AG10803 (cell line): ENCODE results near the gene MAP3K21.

Experiments used
- DNase-seq: peaks from one replicate; pipeline ENCODE4 v3.0.0; 2010; ENCODE audit warnings: low read depth
- H3K4me3 ChIP-seq: 2 replicates; pipeline ENCODE4 v1.5.1; 2011; ENCODE audit warnings: mild to moderate bottlenecking, low read length, control low read depth
- TF ChIP-seq, protein P1 (sequence below): conservative IDR thresholded peaks from 2 replicates; pipeline ENCODE4 v1.5.1; 2011; ENCODE audit warnings: mild to moderate bottlenecking, low read length, control low read depth, inconsistent platforms

Gene MAP3K21

DNA sequence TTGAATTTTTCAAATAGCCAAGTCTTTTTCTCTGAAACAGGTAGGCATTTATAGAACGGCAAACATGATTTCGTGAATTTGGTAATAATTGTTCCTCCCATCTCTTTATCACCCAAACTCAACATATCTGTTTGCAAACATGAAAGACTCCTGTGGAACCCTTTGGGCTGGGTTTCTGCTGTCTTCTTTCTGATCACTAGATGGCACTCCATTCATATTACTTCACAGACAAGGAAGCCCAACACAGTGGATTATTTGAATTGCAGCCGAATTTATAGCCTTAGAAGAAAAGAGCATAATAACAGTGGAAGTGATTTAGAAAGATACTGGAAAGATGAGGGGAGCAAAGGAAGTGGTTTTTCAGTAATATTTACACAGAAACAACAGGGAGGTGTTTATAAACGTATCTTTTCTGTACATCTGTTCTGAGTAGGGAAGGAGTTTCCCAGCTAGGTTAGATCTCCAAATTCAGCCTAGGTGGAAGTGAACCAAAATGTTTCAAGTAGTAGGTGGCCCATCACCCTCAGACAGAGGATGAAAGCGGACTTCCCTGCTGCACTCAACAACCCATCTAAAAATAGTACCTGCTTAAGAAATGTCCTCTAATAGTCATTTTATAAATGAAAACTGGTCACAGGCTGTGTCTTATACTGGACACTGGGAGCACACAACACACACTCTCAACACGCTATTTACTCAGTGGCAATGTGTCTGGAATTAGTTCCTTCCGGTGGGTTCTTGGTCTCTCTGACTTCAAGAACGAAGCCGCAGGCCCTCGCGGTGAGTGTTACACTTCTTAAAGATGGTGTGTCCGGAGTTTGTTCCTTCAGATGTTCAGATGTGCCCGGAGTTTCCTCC, 67.6 kb downstream of the MAP3K21 start:
- H3K4me3 ChIP-seq: no peak overlapping the region
- DNase-seq: peak; percentile 58
- TF ChIP-seq, protein P1, sequence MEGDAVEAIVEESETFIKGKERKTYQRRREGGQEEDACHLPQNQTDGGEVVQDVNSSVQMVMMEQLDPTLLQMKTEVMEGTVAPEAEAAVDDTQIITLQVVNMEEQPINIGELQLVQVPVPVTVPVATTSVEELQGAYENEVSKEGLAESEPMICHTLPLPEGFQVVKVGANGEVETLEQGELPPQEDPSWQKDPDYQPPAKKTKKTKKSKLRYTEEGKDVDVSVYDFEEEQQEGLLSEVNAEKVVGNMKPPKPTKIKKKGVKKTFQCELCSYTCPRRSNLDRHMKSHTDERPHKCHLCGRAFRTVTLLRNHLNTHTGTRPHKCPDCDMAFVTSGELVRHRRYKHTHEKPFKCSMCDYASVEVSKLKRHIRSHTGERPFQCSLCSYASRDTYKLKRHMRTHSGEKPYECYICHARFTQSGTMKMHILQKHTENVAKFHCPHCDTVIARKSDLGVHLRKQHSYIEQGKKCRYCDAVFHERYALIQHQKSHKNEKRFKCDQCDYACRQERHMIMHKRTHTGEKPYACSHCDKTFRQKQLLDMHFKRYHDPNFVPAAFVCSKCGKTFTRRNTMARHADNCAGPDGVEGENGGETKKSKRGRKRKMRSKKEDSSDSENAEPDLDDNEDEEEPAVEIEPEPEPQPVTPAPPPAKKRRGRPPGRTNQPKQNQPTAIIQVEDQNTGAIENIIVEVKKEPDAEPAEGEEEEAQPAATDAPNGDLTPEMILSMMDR: peak; percentile 92

DNA sequence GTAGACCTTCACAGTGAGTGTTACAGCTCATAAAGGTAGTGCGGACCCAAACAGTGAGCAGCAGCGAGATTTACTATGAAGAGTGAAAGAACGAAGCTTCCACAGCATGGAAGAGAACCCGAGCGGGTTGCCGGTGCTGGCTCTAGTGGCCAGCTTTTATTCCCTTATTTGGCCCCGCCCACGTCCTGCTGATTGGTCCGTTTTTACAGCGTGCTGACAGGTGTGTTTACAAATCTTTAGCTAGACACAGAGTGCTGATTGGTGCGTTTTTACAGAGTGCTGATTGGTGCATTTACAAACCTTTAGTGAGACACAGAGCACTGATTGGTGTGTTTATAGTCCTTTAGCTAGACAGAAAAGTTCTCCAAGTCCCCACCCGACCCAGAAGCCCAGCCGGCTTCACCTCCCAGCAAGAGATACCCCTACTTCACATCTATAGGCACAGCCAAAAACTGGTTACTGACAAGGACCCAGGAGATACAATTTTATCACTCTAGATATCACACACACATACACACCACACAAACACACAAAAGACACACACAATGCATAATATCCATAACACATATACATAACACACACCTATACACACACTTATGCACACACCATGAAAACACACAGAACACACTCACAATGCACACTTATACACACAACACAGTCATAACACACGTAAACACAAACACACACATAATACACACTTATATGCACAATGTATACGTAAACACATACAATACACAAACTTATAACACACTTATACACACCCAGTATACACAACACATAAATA, 68.5 kb downstream of the MAP3K21 start:
- H3K4me3 ChIP-seq: no peak overlapping the region
- no peak for DNase-seq
- TF ChIP-seq, protein P1: no peak

DNA sequence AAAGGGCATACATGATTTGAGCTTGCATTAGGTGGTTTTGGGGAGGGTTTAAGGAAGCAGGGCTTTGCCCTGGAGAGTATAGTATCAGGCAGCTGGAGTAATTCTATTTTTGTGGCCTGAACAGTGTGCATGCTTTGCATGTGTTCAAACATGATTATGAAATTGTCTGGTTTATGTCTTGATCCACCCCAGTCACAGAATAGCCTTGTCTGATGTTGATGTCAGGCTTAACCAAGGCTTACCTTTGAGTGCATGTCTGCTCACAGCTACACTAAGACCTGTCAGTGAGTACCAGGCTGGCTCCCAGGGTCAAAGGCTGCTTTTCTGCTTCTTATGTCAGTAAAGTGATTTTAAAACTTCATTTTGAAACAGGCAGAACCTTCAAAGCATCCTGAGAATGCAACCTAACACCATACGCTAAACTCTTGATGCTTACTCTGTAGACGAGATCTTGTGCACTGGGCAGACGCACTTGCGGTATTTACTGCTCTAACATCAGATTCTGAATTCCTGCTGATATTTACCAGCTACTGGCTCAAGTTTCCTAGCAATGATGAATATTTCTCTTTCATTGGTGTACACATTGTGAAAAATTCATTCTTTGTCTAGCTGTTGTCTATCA, 78.9 kb downstream of the MAP3K21 start:
- H3K4me3 ChIP-seq: no peak overlapping the region
- DNase-seq: no peak
- TF ChIP-seq, protein P1: no peak

DNA sequence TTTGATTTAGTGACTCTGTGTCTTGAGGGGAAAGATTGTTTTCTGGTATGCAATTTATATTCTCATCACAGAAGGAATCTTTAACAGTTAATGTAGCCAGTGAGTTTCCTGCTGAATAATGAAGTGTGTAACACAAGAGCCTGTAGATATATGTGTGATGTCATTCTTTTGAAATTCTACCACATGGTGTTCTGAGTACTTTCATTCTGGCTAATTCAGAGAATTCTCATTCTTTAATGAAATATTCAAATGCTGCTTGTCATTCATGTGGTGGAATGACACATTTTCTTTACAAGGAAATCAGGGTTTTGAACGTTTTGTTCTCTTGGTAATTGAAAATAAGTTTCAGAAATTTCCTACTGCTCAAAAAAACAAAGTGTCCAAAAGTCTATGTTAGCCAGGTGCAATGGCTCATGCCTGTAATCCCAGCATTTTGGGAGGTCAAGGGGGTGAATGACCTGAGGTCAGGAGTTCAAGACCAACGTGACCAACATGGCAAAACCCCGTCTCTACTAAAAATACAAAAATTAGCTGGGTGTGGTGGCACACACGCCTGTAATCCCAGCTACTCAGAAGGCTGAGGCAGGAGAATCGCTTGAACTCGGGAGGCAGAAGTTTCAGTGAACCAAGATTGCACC, 79.6 kb downstream of the MAP3K21 start:
- no peak overlapping the region for H3K4me3 ChIP-seq
- DNase-seq: no peak
- TF ChIP-seq, protein P1: no peak

DNA sequence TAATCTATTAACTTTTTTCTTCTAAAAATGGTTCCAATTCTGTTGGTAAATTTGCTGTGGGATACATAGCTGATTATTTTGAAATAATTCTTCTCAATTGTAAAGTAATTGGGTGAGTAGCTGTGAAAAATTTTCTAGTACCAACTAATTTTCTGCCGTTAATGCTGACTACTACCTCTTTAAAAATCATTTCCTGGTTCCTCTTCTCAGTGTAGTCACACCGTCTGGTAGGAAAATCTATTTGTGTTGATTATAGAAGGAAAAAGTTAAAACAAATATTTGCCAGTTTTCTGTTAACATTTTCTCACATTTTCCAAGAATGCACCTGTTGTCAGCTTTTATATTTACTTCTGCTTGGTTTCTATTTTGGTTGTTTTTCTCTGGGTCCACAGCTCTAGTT, 82.0 kb downstream of the MAP3K21 start:
- H3K4me3 ChIP-seq: no peak overlapping the region
- TF ChIP-seq, protein P1: no peak
- DNase-seq: no peak

DNA sequence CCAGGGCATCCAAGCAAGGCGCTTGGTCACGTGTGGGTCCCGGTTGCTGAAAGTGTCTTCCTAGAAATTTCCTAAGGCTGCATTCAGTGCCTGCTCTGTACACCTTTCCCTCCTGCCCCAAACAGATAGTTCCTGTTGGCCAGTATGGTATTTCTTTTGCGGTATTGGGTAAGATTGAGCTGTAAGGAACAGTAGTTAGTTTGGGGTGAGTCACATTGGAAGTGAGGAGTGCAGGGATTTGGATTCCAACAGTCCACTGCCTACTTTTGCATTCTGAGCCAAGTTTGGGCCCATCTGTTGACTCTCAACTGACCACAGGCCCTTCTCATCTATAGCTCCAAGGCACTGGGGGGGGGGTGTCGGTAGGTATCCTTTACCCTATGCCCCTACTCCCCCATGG, 83.4 kb downstream of the MAP3K21 start:
- no peak for DNase-seq
- TF ChIP-seq, protein P1: no peak

More for the DNA sequence above, 83.4 kb downstream of the MAP3K21 start:
- H3K4me3 ChIP-seq: no peak overlapping the region
